HUDEP-2 (cell line): ENCODE measurements around the gene IFI6.

Source experiments
- DNase-seq, 76 experiments: peaks; one replicate each; lab custom pipeline; 2025; ENCODE audit not compliant: unreplicated experiment in 76 of 76; lab: John Stamatoyannopoulos, UW

Gene IFI6

DNA sequence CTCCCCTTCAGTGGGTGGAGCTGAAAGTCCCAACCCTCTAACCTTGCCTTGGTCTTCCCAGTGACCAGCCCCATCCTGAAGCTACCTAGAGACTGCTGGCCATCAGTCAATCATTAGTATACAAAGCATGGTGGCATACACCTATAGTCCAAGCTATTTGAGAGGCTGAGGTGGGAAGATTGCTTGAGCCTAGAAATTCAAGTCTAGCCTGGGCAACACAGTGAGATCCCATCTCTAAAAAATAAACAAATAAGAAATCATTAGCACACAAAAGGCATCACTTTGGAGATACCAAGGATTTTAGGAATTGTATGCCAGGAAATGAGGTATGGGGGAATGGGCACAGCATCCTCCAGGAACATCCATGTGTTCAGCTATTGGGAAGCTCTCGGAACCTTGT, 4.4 kb upstream of the IFI6 start:
- DNase-seq: no peak

DNA sequence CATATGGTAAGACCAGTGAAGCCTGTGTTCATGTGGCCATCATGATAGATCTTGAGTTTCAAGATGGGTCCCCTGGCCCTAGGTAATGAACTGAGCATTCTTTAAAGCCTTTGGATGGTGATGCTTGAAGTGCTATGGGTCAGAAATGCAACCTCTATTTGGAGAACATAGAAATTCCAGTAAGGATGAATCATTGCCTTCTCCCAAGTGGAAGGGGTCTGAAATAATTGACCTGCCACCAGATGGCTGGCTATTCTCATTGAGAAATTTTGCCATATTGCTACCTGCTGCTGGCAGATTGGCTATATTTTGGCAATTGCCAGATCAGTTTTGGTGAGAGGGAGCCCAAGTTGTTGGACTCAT, 739 bp upstream of the IFI6 start:
- DNase-seq: no peak

DNA sequence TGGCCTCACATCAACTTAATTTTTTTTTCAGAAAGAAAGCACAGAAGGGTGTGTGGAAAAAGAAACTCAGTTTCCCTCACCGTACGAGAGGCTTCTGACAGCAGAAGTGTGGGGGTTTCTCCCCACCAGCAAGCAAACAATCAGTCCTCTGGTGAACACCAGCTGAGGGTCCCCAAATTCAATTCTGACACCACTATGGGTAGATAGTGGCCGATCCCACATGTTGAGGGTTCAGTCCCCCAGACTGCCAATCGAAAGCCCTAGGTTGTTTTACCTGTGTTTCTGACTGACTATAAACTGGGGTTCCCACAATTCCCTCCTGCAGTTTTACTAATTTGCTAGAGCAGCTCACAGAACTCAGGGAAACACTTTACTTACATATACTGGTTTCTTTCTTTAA, 2.1 kb downstream of the IFI6 start:
- no peak for DNase-seq

DNA sequence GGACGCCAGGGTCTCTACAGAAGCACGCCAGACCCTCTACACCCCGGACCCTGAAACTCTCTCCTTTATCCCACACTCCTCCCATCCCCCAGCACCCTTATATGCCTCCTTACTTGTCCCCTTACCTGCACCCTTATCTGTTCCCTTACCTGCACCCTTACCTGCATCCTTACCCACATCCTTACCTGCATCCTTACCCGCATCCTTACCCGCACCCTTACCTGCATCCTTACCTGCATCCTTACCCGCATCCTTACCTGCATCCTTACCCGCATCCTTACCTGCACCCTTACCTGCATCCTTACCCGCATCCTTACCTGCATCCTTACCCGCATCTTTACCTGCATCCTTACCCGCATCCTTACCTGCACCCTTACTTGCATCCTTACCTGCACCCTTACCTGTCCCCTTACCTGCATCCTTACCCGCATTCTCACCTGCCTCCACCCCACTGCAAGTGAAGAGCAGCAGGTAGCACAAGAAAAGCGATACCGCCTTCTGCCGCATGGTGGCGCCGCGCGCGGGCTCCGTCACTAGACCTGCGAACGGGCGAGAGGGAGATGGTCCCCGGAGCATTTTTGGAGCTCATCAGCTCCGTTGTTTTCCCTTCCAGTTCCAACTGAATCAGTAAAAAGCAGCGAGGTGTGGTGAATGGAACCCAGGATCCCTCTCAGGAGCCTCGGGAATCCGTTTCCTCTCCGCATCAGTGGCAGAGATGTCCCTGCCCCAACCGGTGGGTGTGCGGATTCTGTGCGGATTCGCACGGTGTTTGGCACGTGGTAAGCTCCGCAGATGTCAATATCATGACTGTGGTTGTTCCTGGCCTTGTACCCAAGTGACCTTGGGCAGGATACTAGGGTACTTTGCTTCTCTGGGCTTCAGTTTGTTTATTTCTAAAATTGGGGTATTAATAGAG, 2.9 kb downstream of the IFI6 start:
- peak in 65 of 76 experiments; percentile 6 to 79 (median 56) for DNase-seq

DNA sequence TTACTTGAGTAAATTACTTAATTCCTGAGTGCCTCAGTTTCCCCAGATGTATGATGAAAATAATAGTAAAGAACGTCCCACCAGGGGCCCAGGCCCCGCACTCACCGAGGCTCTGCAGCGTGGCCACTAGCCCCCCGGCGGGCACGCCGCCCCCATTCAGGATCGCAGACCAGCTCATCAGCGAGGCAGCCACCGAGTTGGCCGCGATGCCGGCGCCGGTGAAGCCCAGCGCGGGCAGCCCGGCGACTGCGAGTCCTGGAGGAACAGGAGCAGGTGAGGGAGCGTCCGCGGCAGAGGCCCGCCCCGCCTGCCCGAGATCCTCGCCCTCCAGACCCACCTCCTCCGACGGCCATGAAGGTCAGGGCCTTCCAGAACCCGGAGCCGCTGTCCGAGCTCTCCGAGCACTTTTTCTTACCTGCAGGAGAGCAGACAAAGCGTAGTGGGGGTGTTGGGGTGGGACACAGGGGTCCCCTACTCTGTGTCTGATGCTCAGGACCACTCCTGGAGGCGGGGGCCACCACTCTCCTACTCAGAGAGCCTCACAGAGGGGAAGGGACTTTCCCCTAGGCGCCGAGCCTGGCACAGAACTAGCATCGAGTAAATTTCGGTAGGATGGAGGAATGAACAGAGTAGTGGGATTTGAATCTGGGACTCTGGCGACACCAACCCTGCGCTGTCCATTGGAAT, 3.7 kb downstream of the IFI6 start:
- DNase-seq: no peak

DNA sequence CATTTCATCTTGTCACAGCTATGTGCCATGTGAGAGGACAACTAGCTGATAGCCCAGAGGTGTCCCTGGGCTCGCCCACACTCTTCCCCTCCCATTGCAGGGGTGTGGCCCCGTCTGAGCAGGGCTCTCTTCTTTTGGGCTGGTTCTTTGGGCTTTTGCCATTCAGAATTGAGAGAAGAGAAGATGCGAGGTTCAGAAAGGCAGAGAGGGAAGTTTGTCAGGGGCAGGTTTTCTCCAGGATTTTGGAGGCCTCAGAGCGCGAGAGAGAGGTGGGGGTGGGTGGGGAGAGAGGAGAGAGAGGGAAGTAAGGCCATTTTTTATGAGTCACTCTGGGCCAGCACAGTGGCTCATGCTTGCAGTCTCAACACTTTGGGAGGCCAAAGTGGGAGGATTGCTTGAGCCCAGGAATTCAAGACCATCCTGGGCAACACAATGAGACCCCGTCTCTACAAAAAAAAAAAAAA, 5.2 kb downstream of the IFI6 start:
- DNase-seq: peak in 59 of 76 experiments; percentile 6 to 68 (median 36)

DNA sequence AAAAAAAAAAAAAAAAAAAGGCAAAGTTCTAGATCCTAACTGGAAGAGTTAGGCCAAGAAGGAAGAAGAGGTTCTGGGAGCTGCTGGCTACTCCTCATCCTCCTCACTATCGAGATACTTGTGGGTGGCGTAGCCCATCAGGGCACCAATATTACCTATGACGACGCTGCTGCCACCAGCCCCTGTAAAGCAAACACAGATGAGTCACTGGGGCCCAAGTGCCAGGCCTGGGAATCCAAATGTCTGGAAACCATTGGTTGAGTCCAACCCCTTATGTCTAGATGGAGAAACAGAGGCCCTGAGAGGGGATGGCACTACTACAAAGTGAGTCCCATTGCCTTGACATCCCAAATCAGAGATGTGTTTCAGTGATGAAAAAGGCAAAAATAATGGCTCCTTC, 5.7 kb downstream of the IFI6 start:
- DNase-seq: no peak

DNA sequence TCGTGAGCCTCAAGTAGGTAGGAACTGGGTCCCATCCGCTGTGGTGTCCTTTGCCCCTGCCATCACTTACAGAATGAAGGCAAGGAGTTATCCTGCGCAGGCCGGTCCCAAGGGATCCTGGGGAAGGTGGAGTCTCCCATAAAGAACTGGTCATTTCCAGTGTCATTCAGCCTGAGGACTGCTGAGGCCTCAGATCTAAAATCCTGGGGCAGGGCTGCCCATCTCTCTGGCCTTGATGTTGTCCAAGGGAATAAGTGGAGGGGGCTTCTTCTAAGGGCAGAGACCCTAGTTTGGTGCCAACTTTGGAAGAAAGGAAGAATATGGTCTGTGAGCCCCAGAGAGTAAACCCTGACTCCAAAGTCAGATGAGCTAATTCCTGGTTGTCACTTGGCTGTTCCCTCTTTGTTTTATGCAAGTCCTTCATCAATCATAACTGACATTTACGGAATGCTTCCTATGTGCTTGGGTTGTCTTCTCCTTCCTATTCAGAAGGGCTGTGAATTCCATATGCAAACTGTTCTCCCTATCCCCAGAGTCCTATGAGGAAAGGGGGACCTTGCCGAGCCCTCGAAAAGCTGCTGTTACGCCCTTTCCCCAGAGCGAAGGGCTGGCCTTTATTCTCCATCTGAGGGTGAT, 6.9 kb downstream of the IFI6 start:
- DNase-seq: no peak

DNA sequence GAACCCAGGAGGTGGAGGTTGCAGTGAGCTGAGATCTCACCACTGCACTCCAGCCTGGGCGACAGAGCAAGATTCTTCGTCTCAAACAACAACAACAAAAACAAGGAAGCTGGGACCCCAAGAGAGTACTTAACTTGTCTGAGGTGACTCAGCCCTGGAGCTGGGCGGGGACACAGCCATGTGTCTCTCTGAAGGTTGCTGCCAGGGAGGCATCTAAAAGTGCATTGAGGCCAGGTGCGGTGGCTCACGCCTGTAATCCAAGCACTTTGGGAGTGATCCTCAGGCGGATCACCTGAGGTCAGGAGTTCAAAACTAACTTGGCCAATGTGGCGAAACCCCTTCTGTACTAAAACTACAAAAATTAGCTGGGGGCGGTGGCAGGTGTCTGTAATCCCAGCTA, 7.7 kb downstream of the IFI6 start:
- DNase-seq: no peak

DNA sequence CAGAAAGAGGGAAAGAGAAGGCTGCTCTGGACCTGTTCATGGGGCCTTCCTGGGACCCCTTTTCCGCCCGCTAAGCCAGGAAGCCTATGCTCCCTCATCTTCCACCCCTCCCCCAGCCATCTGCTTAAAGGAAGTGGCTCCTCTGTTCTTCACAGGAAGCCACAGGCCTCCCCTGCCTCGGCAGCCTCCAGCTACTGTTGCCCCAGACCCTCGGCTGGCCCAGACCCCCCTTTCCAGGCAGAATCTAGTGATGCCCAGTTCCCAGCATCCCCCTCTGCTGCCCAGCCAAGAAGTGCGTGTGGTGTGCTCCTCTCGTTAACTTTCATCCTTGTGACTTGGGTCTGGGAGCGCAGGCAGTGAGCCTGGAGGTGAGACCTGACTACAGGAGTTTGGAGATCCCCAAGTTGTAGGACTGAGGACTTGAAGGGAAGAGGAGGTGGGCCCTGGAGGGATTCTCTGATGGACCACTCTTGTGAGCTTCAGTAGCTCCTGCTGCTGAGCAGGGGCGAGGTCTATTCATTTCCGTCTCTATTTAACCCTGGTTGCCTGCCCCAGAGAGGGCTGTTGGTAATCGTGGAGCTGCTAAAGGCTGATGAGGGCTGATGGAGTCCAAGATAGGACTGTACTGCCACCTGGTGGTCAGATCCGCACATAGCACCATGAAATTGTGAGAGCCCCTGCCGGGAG, 9.1 kb downstream of the IFI6 start:
- peak in 64 of 76 experiments; percentile 11 to 82 (median 62) for DNase-seq

DNA sequence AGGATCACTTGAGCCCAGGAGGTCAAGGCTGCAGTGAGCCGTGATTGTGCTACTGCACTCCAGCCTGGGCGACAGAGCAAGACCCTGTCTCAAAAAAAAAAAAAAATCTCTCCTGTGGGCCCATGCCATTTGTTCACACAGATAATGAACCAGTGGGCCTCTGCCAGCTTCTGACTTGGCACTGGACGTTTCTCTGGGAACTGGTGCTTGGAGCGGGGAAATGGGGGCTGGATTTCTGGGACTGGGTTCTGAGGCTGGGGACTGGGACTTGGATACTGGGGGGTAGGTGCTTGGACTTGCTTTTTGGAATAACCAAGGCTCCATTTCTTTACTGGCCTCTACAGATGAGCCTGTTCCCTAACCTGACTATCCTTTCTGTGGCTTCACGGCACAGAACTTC, 9.7 kb downstream of the IFI6 start:
- DNase-seq: no peak

DNA sequence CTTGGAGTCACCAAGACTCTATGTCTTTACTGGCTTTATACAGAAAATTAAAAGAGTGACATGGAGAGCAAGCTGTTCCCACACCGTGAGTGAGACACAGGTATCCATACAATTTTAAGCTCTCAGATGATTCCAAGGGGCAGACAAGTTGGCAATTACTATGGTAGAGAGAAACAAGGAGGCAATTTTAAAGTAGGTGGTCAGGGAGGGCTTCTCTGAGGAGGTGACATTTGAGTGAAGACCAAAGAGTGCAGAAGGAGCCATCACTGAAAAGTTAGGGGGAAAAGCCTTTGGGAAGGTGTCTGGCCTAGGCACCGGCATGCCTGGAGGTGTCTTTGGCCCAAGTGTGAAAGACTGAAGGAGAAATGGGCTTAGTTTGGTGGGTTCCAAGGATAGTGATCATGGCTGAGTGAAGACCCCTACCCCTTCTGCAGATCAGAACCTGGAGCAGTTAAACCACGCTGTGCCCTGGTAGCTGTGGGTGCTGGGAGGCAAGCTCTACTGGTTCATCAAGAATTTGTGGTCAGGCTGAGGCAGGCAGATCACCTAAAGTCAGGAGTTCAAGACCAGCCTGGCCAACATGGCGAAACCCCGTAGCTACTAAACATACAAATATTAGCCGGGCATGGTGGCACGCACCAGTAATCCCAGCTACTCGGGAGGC, 10.4 kb downstream of the IFI6 start:
- no peak for DNase-seq

DNA sequence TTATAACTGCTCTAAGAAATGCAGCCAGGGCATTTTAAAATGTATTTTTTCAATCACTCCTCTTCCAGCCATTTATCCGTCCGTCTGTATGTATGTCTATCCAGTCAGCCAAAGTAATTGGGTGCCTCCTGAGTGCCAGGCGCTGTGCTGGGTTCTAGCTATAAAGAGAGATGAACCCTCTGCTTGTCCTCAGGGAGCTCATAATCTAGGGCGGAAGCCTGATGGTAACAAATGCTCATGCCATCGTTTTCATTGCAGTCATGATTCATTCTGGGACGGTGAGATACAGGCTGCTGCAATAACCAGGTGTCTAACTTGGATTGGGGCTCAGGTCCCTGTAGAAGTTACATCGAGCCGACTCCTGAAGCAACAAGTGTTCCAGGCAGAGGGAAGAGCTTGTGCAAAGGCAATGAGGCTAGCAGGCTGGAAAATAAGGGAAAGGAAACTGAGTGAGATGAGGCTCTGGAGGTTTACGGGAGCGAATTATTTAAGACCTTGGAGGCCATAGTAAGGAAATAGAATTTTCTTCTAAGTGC, 11.6 kb downstream of the IFI6 start:
- no peak for DNase-seq

DNA sequence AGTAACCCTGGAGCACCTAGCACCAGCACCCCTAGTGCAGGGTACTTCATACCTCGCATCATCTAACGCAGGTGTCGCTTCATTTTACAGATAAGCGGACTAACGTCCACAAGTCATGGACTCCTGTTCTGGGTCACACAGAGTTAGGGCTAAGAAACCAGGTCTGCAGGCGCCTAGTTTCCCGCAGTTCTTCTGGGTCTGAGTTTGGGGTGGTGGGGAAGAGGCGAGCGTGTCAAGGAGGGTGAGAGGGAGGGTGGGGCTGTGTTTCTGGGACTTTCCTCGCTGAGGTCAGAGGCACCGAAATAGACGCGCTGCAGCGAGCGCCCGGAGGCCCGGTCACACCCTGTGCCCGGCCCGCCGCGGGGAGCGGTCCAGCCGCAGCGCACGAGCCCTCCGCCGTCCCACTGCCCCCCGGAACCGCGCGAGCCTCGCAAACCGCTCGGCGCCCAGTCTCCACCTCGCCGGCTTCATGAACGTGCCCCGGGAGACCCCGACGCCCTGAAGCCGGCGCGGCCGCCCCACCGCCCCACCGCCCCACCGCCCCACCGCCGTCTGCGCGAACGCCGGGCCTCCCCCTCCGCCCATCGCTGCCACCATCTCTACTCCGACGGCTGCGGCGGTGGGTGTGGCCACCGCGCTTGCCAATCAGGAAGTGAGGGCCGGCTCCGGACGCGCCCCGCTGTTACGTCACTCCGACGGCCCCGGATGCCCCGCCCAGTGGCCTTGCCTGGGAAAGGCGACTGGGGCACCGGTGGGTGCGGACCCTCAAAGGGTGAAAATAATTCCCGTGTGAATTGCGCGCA, 12.3 kb downstream of the IFI6 start:
- DNase-seq: peak in 70 of 76 experiments; percentile 21 to 85 (median 70)

DNA sequence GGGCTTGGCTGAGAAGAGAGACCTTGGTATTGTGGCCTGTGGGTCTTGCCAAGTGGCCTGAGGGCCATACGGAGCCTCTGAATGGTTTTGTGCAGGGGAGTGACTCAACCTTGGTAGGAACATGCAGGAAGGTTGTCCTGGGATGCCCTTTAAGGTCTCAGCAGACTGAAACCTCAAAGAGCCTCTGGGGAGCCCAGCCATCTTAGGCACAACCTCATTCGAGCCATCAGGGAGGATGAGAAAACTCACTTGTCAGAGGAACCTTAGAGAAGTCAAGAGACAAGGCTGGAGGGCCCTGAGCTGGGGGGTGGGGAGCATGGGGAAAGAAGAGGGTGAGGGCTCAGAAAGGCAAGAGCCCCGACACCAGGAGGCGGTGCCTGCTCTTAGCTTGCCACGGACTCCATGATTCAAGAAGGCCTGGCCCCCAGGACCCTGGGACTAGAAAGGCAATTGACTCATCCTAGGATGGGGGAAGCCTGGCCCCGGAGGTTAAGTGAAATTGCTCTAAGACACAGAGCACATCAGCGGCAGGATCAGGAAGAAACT, 13.0 kb downstream of the IFI6 start:
- peak in 1 of 76 experiments; percentile 10 for DNase-seq

DNA sequence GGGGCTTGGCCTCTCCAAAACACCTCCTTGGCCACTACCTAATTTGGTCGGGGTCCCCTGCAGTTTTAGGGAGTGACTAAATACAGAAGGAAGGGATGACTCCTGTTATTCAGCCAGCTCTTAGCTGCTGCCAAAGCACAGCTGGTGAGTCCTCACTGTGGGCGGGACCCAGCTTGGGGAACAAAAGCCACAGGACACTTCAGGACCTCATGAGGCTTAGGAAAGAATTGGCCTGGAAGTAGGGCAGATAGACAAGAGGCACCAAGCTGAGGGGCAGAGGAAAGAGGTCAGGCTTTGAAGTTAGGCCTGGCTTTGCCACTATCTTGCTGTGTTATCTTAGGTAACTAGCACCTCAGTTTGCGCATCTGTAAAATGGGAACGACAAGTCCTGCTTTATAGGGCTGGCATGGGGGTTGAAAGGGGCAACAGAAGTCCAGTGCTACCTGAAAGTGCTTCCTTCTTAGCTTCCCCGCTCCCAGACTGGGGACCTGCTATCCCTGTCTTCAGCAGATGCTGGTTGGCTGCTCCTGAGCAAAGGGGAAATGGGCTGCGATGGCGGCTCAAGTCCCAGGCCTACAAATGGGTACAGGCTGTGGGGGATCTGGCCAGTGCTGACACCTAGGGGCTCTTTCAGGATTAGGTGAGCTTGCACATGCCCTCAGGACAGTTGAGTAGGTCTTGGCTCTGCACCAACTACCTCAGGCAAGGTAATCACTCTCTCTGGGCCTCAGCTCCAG, 15.7 kb downstream of the IFI6 start:
- DNase-seq: peak in 1 of 76 experiments; percentile 29

DNA sequence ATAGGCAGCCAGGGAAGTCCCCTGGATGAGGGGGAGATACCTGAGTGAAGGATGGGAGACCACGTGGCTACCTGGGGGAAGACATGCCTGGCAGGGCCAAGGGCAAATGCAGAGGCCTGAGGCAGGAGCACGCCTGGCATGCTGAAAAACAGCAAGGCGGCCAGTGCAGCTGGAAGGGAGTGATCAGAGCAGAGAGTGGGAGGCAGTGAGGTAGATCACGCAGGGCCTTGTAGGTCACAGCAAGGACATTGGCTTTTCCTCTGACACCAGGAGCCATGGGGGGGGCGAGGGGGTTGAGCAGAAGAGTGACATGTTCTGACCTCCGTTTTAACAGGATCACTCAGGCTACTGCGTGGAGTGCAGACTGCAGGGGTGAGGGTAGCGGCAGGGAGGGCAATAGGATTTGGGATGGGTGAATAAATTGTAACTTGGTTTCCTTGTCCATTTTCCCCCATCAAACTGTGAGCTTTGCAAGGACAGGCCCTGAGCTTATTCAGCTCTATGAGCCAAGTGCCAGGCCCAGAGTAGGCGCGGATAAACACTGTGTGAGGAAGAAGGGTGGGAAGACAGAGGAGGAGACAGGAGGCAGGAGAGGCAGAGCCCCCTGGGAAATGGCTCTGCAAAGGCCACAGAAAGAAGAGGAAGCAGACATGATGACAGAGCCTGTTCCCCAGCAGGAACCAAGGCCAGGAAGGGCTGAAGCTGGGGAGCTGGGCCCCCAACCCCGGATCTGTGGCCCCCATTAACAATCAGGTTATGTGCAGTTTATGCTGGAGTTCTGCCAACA, 16.6 kb downstream of the IFI6 start:
- DNase-seq: no peak
